Measurements from ENCODE around the gene SLC25A10. TPM values are rescaled to one million over a fixed set of nuclear protein-coding genes. Genes with fewer than 3 reads are reported as not detected.

SLC25A10 gene
- total RNA-seq, 4 donors from 2014 or later: 37.1 to 109 (median 64.1) TPM

- H3K4me1 ChIP-seq: peaks cover 7 to 48% (median 14%) of the 10 kb centered on the region in 4 donors
- peak; percentile 32 to 61 for TF ChIP-seq POLR2A (IDR thresholded peaks at IDR 0.05)
- TF ChIP-seq, protein P1, sequence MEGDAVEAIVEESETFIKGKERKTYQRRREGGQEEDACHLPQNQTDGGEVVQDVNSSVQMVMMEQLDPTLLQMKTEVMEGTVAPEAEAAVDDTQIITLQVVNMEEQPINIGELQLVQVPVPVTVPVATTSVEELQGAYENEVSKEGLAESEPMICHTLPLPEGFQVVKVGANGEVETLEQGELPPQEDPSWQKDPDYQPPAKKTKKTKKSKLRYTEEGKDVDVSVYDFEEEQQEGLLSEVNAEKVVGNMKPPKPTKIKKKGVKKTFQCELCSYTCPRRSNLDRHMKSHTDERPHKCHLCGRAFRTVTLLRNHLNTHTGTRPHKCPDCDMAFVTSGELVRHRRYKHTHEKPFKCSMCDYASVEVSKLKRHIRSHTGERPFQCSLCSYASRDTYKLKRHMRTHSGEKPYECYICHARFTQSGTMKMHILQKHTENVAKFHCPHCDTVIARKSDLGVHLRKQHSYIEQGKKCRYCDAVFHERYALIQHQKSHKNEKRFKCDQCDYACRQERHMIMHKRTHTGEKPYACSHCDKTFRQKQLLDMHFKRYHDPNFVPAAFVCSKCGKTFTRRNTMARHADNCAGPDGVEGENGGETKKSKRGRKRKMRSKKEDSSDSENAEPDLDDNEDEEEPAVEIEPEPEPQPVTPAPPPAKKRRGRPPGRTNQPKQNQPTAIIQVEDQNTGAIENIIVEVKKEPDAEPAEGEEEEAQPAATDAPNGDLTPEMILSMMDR (IDR thresholded peaks at IDR 0.05): no peak
- peak in 2 of 3 donors; percentile 78 to 87 for DNase-seq
- peak overlapping the region in 3 of 4 donors; percentile 82 to 99 (median 94) for H3K4me3 ChIP-seq
- H3K27ac ChIP-seq: peak overlapping the region in 3 of 4 donors; percentile 79 to 95 (median 86)
- no peaks in the 10 kb centered on the region for H3K27me3 ChIP-seq
- H3K36me3 ChIP-seq: peaks cover 0 to 39% (median 0%) of the 10 kb centered on the region in 3 donors
- H3K9me3 ChIP-seq: no peaks in the 10 kb centered on the region
Measured at GRCh38 chr17:81713556-81714411, 1.7 kb downstream of the SLC25A10 start.

DNA sequence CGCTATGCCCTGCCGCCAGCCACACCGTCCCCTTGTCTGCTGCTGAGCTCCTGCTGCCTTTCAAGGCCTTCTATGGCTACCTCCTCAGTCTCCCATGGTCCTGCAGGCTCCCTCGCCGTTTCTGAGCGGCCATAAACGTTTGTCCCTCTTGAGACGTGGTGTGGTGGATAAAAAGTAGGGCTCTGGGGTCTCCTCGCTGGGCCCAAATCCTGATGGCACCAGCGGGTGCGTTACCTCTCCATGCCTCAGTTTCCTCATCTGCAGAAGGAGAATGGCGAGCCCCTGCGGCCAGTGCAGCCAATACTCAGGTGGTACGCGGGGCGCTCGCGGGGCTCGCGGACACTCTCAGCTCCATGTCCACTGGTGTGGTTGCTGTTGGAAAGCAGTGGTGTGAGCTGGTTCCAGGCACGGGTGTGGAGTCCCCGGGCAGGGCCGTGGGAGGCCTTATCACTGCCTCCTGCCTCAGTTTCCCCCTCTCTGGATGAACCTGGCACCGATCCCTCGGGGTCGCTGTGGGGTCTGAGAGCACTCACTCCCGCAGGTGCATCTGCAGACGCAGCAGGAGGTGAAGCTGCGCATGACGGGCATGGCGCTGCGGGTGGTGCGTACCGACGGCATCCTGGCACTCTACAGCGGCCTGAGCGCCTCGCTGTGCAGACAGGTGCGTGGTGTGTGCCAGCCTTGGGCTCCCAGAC is 2.5 kb downstream of the SLC25A10 start:
- DNase-seq: no peak
- H3K36me3 ChIP-seq: peaks cover 0 to 39% (median 0%) of the 10 kb centered on the region in 3 donors
- H3K27ac ChIP-seq: peak overlapping the region in 1 of 4 donors; percentile 95
- H3K27me3 ChIP-seq: no peaks in the 10 kb centered on the region
- H3K4me1 ChIP-seq: peaks cover 7 to 48% (median 14%) of the 10 kb centered on the region in 4 donors
- H3K4me3 ChIP-seq: peak overlapping the region in 2 of 4 donors; percentile 94 to 99
- no peaks in the 10 kb centered on the region for H3K9me3 ChIP-seq
- TF ChIP-seq, protein P1 (IDR thresholded peaks at IDR 0.05): no peak
- TF ChIP-seq POLR2A (IDR thresholded peaks at IDR 0.05): no peak

DNA sequence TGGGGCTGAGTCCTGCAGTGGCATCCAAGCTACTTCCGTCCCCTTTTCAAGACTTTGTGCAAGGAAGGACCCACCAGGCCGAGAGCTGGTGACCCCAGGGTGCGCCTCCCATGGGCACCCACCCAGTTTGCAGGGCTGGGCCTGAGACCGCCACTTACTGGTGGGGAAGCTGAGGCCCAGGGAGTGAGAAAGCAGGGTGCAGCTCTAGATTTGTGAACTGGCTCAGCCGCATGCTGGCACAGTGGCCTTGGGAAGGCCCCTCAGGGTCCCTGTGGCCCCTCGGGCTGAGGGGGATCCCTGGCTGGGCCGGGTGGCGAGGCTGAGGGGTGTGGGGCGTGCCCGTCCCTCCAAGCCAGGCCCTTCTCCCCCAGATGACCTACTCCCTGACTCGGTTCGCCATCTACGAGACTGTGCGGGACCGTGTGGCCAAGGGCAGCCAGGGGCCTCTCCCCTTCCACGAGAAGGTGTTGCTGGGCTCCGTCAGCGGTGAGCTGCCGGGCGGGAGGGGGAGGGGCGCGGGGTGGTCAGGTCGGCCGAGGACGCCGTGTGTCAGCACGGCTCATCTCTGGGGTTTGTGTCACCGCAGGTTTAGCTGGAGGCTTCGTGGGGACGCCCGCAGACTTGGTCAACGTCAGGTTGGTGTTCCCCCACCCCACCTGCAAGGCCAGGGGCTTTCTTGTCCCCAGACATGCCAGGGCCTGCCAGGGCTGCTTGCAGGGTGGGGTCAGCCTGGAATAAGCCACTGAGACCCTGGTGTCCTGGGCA is 3.2 kb downstream of the SLC25A10 start:
- Histone ChIP-seq H3K4me1 (peaks cover 7 to 41% (median 13%) of the 10 kb centered on the region in 4 donors), H3K27me3 (no peaks in the 10 kb centered on the region), H3K4me3 (no peak overlapping the region), H3K9me3 (no peaks in the 10 kb centered on the region), H3K36me3 (peaks cover 0 to 39% (median 0%) of the 10 kb centered on the region in 3 donors), H3K27ac (no peak overlapping the region)
- DNase-seq: no peak
- TF ChIP-seq POLR2A (IDR thresholded peaks at IDR 0.05): no peak
- TF ChIP-seq, protein P1 (IDR thresholded peaks at IDR 0.05): no peak

- no peaks in the 10 kb centered on the region for H3K9me3 ChIP-seq
- H3K4me3 ChIP-seq: no peak overlapping the region
- no peak overlapping the region for H3K27ac ChIP-seq
- H3K27me3 ChIP-seq: no peaks in the 10 kb centered on the region
- TF ChIP-seq, protein P1 (IDR thresholded peaks at IDR 0.05): no peak
- no peak for TF ChIP-seq POLR2A (IDR thresholded peaks at IDR 0.05)
- DNase-seq: no peak
- H3K4me1 ChIP-seq: peaks cover 2 to 34% (median 8%) of the 10 kb centered on the region in 4 donors
- peaks cover 0 to 39% (median 0%) of the 10 kb centered on the region in 3 donors for H3K36me3 ChIP-seq
Measured at GRCh38 chr17:81715872-81716673, 4.0 kb downstream of the SLC25A10 start.
